ENCODE data around the gene PAQR8. TPM values are rescaled to one million over a fixed set of nuclear protein-coding genes. Genes with fewer than 3 reads are reported as not detected.
A peak's percentile ranks its signal among the peaks of the same experiment; 100 is the strongest.

PAQR8 gene
- total and polyA plus RNA-seq, 4 experiments from 2014 or later, result 14.5 to 40.9 (median 33.3) TPM

DNA sequence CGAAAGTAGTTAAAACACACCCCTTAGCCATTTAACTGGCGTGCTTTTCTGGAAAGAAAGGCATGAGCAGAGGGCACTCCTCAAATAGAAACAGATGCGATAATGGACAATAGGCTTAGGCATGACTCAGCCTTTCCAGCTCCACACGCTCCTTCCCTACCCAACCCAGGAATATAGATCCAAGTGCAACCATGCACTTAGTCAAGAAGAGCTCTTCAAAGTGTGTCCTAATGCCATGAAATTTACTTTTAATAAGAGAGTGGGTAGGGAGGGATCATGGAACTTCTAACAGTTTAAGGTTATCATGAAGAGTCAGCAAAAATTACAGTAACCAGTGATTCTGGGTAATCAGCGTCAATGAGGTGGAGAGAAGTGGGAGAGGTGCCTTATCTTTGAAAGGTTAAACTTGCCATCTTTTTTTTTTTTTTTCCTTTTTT is 55.7 kb downstream of the PAQR8 start:
- Histone ChIP-seq H3K4me3 (ENCODE audit: low read length in 2 of 2) (no peak overlapping the region), H3K9me3 (ENCODE audit: control insufficient read depth in 1 of 2, low read length in 2 of 2) (no peaks in the 10 kb centered on the region), H3K36me3 (ENCODE audit: insufficient read depth, low read length) (no peaks in the 10 kb centered on the region), H3K27ac (ENCODE audit: low read depth, low read length) (no peak overlapping the region), H3K4me1 (ENCODE audit: insufficient read depth, low read length) (peaks cover 24% of the 10 kb centered on the region), H3K27me3 (ENCODE audit: insufficient read depth, low read length) (no peaks in the 10 kb centered on the region)
- intact Hi-C loops (cut with micrococcal nuclease), result loop anchor here (5.0 kb wide), 1 partner anchor 180 kb away; no protein-coding TSS in a partner anchor
- no peak for DNase-seq
- ChIA-PET POLR2A (ENCODE audit: partially characterized antibody) (interaction anchor here (1.5 to 4.4 kb wide), 2 partner anchors 21 to 131 kb away, joined by 6 to 37 read pairs; partner anchors contain the start of gene MCM3), CTCF (ENCODE audit: partially characterized antibody) (interaction anchor here (0.7 to 8.4 kb wide), 12 partner anchors 16 to 250 kb away, joined by 3 to 99 read pairs (median 12); partner anchors contain the start of genes MCM3 and PAQR8)
- Mint-ChIP-seq H3K27me3 (no peaks in the 10 kb centered on the region), H3K4me1 (peaks cover 14 to 23% (median 19%) of the 10 kb centered on the region in 4 donors), H3K9me3 (peaks cover 0 to 3% (median 0%) of the 10 kb centered on the region in 8 donors), H3K4me3 (peak overlapping the region in 4 of 8 donors; percentile 1 to 61 (median 44)), H3K27ac (peak overlapping the region in 1 of 7 donors; percentile 36), H3K36me3 (peaks cover 0 to 4% of the 10 kb centered on the region in 2 donors)

DNA sequence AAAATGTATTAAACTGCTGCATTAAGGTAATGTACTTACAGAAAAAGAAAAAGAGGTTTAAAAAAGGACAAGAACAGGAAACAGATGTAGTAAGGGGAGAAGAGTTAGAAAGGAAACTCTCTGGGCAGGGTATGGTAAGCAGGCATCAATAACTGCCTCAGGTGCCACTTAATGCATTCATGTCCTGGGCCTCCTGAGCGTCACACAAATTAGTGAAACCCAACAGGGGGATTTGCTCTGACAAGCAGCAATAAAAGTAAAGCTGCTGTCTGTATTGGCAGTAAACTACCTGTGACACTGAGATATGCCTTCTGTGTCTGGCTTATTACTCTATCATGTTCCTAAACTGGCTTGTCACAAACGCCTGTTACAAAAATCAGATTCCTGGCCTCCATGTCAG is 56.7 kb downstream of the PAQR8 start:
- Histone ChIP-seq H3K36me3 (ENCODE audit: insufficient read depth, low read length) (no peaks in the 10 kb centered on the region), H3K9me3 (ENCODE audit: control insufficient read depth in 1 of 2, low read length in 2 of 2) (no peaks in the 10 kb centered on the region), H3K27me3 (ENCODE audit: insufficient read depth, low read length) (no peaks in the 10 kb centered on the region), H3K27ac (ENCODE audit: low read depth, low read length) (no peak overlapping the region), H3K4me1 (ENCODE audit: insufficient read depth, low read length) (peaks cover 24% of the 10 kb centered on the region), H3K4me3 (ENCODE audit: low read length in 2 of 2) (no peak overlapping the region)
- H3K36me3 Mint-ChIP-seq, result peaks cover 0 to 4% of the 10 kb centered on the region in 2 donors
- no peaks in the 10 kb centered on the region for H3K27me3 Mint-ChIP-seq
- intact Hi-C loops (cut with micrococcal nuclease), result loop anchor here (5.0 kb wide), 1 partner anchor 179 kb away; no protein-coding TSS in a partner anchor
- ChIA-PET POLR2A (ENCODE audit: partially characterized antibody) (interaction anchor here (0.8 to 4.4 kb wide), 9 partner anchors 11 to 244 kb away, joined by 3 to 37 read pairs (median 9); partner anchors contain the start of genes MCM3, PAQR8 and TRAM2), CTCF (ENCODE audit: partially characterized antibody) (interaction anchor here (0.6 to 8.4 kb wide), 16 partner anchors 10 to 355 kb away, joined by 3 to 99 read pairs (median 6); partner anchors contain the start of genes MCM3 and PAQR8)
- peak overlapping the region in 2 of 8 donors; percentile 29 to 41 for H3K4me3 Mint-ChIP-seq
- H3K4me1 Mint-ChIP-seq, result peaks cover 12 to 22% (median 17%) of the 10 kb centered on the region in 4 donors
- peaks cover 0 to 3% (median 0%) of the 10 kb centered on the region in 8 donors for H3K9me3 Mint-ChIP-seq
- peak overlapping the region in 2 of 7 donors; percentile 20 to 42 for H3K27ac Mint-ChIP-seq
- DNase-seq, result no peak

DNA sequence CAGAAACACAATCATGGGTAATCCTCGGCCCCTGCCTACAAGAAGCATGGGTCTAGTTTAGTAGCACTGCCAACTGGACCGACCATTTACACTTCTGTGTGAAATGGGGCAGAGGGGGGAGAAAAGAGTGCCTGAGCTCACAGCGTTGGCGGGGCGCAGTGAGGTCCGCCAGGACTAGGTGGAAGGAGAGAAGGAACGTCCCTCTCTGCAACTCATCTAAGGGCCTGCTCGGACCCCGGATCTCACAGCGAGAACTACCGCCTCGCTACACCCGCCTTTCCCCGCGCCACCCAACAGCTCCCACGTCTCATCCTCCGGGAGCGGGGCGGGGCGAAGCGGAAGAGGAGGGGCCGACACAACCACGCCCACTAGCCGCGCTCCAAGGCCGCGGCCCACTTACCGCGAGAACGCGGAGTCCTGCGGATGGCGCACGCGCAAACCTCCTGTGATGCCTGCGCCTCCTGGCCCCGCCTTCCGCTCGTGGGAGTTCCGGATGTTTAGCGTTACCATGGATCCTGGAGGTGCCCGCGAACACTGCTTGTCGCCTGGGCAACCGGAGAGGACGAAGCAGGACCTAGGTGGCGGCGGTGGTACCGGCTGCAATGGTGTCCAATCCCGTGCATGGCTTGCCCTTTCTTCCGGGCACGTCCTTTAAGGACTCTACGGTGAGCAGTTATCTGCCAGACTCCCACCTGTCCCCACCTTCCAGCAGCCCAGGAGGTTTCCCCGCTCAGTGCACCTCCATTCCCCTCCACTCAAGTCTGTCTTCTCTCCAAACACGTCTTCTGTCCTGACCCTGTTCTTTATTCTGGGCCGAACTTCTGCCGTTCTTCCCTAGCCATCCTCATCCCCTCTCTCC is 58.1 kb downstream of the PAQR8 start, which contains the start of gene EFHC1:
Gene EFHC1 (plus strand): TSS at position 534 of the 859 bp plus-strand sequence. CDS start 69 bp downstream, at position 603.
- Histone ChIP-seq H3K36me3 (ENCODE audit: insufficient read depth, low read length) (no peaks in the 10 kb centered on the region), H3K9me3 (ENCODE audit: control insufficient read depth in 1 of 2, low read length in 2 of 2) (no peaks in the 10 kb centered on the region), H3K27ac (ENCODE audit: low read depth, low read length) (peak within 1 kb of the TSS; percentile 59), H3K4me3 (ENCODE audit: low read length in 2 of 2) (peak within 1 kb of the TSS; percentile 71), H3K4me1 (ENCODE audit: insufficient read depth, low read length) (peaks cover 24% of the 10 kb centered on the region), H3K27me3 (ENCODE audit: insufficient read depth, low read length) (no peaks in the 10 kb centered on the region)
- Mint-ChIP-seq H3K4me1 (peaks cover 12 to 21% (median 16%) of the 10 kb centered on the region in 4 donors), H3K9me3 (peaks cover 0 to 3% (median 0%) of the 10 kb centered on the region in 8 donors), H3K27ac (peak within 1 kb of the TSS in 3 of 7 donors; percentile 69 to 94 (median 85)), H3K4me3 (no peak within 1 kb of the TSS), H3K36me3 (peaks cover 0 to 4% of the 10 kb centered on the region in 2 donors), H3K27me3 (no peaks in the 10 kb centered on the region)
- peak; percentile 97 to 98 (median 97) for DNase-seq
- CTCF ChIA-PET (ENCODE audit: partially characterized antibody), result interaction anchor here (1.0 to 8.4 kb wide), 12 partner anchors 13 to 356 kb away, joined by 3 to 99 read pairs (median 6); partner anchors contain the start of genes MCM3 and PAQR8
- POLR2A ChIA-PET (ENCODE audit: partially characterized antibody), result interaction anchor here (0.7 to 4.4 kb wide), 14 partner anchors 12 to 575 kb away, joined by 3 to 37 read pairs (median 5); partner anchors contain the start of genes GSTA4, MCM3, PAQR8 and TRAM2
- intact Hi-C loops (cut with micrococcal nuclease), result loop anchor here (1.0 to 10.0 kb wide), 7 partner anchors 20 to 1125 kb away; partner anchors contain the start of genes GCLC and MCM3

DNA sequence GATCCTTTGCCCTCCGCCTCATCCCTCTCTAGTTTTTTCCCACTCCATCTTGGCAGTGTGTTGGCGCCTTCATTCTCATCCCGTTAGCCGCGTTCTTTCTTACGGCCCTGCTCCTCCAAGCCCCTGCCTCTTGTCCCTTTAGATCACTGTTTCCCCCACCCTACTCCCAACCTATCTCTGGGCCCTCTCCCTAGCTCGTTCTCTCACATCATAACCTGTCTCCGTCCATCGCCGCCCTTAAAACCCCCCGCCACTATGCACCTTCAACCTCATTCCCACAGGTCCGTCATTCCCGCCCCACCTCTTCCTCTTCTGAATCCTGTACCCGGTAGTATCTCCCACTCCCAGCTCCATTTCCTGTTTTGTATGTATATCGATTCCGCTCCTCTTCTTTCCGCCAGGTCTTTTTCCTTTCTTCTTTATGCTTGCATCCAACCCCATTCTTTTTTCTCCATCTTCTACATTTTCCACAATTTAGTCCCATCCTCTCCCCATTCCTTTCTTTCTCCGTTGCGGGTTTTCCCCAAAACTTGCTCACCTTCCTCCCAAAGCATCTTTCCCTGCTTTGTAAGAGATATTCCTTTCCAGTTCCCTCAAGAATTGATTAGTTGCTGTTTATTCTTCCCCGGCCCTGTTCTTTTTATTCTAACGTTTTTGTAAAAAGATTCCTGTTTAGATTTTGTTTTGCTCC is 58.9 kb downstream of the PAQR8 start:
- H3K36me3 Mint-ChIP-seq, result peaks cover 0 to 4% of the 10 kb centered on the region in 2 donors
- no peak overlapping the region for H3K4me3 Mint-ChIP-seq
- ChIA-PET CTCF (ENCODE audit: partially characterized antibody) (interaction anchor here (0.8 to 8.4 kb wide), 7 partner anchors 20 to 242 kb away, joined by 3 to 99 read pairs (median 19); partner anchors contain the start of gene MCM3), POLR2A (ENCODE audit: partially characterized antibody) (interaction anchor here (0.9 to 4.4 kb wide), 8 partner anchors 8 to 242 kb away, joined by 3 to 37 read pairs (median 9); partner anchors contain the start of genes MCM3, PAQR8 and TRAM2)
- H3K36me3 ChIP-seq (ENCODE audit: insufficient read depth, low read length), result no peaks in the 10 kb centered on the region
- DNase-seq, result peak in 1 of 5 donors; percentile 36
- peak overlapping the region; percentile 59 for H3K27ac ChIP-seq (ENCODE audit: low read depth, low read length)
- peak overlapping the region; percentile 71 for H3K4me3 ChIP-seq (ENCODE audit: low read length in 2 of 2)
- H3K4me1 Mint-ChIP-seq, result peaks cover 7 to 14% (median 10%) of the 10 kb centered on the region in 4 donors
- H3K27me3 ChIP-seq (ENCODE audit: insufficient read depth, low read length), result no peaks in the 10 kb centered on the region
- intact Hi-C loops (cut with micrococcal nuclease), result loop anchor here (1.0 to 10.0 kb wide), 6 partner anchors 21 to 1124 kb away; partner anchors contain the start of genes GCLC and MCM3
- no peaks in the 10 kb centered on the region for H3K27me3 Mint-ChIP-seq
- peaks cover 22% of the 10 kb centered on the region for H3K4me1 ChIP-seq (ENCODE audit: insufficient read depth, low read length)
- H3K27ac Mint-ChIP-seq, result no peak overlapping the region
- peaks cover 0 to 3% (median 0%) of the 10 kb centered on the region in 8 donors for H3K9me3 Mint-ChIP-seq
- H3K9me3 ChIP-seq (ENCODE audit: control insufficient read depth in 1 of 2, low read length in 2 of 2), result no peaks in the 10 kb centered on the region

DNA sequence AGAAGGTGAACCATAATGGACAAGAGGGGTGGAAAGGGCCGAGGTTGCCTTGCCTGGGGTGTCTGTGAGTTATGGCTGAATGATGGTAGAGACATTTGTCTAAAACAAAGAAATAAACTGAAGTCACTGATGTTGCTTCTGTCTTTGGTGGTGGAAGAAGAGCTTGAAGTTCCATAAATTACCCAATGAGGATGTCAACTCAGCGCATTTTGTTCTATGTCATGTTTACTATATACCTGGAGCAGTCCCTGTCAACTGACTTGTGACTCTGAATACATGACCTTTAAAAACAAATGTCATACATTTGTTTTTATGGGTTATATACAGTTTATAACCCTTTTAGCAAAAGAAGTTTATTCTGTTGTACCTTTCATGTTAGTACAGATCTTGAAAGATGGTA is 60.2 kb downstream of the PAQR8 start:
- no peak overlapping the region for H3K4me3 Mint-ChIP-seq
- no peak for DNase-seq
- ChIA-PET POLR2A (ENCODE audit: partially characterized antibody) (interaction anchor here (3.8 to 4.4 kb wide), 2 partner anchors 32 to 136 kb away, joined by 24 to 37 read pairs; partner anchors contain the start of gene MCM3), CTCF (ENCODE audit: partially characterized antibody) (interaction anchor here (1.8 to 8.1 kb wide), 2 partner anchors 21 to 136 kb away, joined by 4 to 99 read pairs; no protein-coding TSS in a partner anchor)
- H3K27ac ChIP-seq (ENCODE audit: low read depth, low read length), result no peak overlapping the region
- peaks cover 15% of the 10 kb centered on the region for H3K4me1 ChIP-seq (ENCODE audit: insufficient read depth, low read length)
- peaks cover 0 to 3% (median 0%) of the 10 kb centered on the region in 8 donors for H3K9me3 Mint-ChIP-seq
- intact Hi-C loops (cut with micrococcal nuclease), result loop anchor here (10.0 kb wide), 2 partner anchors 357 to 1123 kb away; partner anchors contain the start of gene GCLC
- no peaks in the 10 kb centered on the region for H3K9me3 ChIP-seq (ENCODE audit: control insufficient read depth in 1 of 2, low read length in 2 of 2)
- H3K4me3 ChIP-seq (ENCODE audit: low read length in 2 of 2), result no peak overlapping the region
- H3K36me3 ChIP-seq (ENCODE audit: insufficient read depth, low read length), result no peaks in the 10 kb centered on the region
- H3K4me1 Mint-ChIP-seq, result peaks cover 0 to 6% (median 4%) of the 10 kb centered on the region in 4 donors
- H3K36me3 Mint-ChIP-seq, result peaks cover 0 to 4% of the 10 kb centered on the region in 2 donors
- no peak overlapping the region for H3K27ac Mint-ChIP-seq
- no peaks in the 10 kb centered on the region for H3K27me3 Mint-ChIP-seq
- H3K27me3 ChIP-seq (ENCODE audit: insufficient read depth, low read length), result no peaks in the 10 kb centered on the region

DNA sequence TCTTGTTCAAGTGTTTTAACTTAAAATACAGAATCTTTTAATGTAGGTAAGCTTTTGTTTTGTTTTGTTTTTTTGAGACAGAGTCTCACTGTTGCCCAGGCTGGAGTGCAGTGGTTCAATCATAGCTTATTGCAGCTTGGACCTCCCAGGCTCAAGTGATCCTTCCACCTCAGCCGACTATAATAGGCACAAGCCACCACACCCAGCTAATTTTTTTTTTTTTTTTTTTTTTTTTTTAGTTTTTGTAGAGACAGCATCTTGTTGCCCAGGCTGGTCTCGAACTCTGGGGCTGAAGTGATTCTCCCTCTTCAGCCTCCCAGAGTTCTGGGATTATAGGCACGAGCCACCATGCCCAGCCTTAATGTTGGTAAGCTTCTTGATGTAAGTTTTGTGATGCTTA is 61.5 kb downstream of the PAQR8 start:
- POLR2A ChIA-PET (ENCODE audit: partially characterized antibody), result interaction anchor here (1.3 kb wide), 1 partner anchor 138 kb away, joined by 3 read pairs; no protein-coding TSS in a partner anchor
- Mint-ChIP-seq H3K4me1 (peaks cover 0 to 5% (median 1%) of the 10 kb centered on the region in 4 donors), H3K9me3 (peaks cover 0 to 3% (median 0%) of the 10 kb centered on the region in 8 donors), H3K4me3 (no peak overlapping the region), H3K36me3 (peaks cover 0 to 4% of the 10 kb centered on the region in 2 donors), H3K27me3 (no peaks in the 10 kb centered on the region), H3K27ac (no peak overlapping the region)
- H3K9me3 ChIP-seq (ENCODE audit: control insufficient read depth in 1 of 2, low read length in 2 of 2), result no peaks in the 10 kb centered on the region
- CTCF ChIA-PET (ENCODE audit: partially characterized antibody), result interaction anchor here (1.0 to 1.5 kb wide), 2 partner anchors 139 to 360 kb away, joined by 3 to 4 read pairs; partner anchors contain the start of gene MCM3
- H3K4me3 ChIP-seq (ENCODE audit: low read length in 2 of 2), result no peak overlapping the region
- no peak for DNase-seq
- no peaks in the 10 kb centered on the region for H3K27me3 ChIP-seq (ENCODE audit: insufficient read depth, low read length)
- no peaks in the 10 kb centered on the region for H3K36me3 ChIP-seq (ENCODE audit: insufficient read depth, low read length)
- intact Hi-C loops (cut with micrococcal nuclease), result loop anchor here (10.0 kb wide), 2 partner anchors 359 to 1121 kb away; partner anchors contain the start of gene GCLC
- no peak overlapping the region for H3K27ac ChIP-seq (ENCODE audit: low read depth, low read length)
- peaks cover 15% of the 10 kb centered on the region for H3K4me1 ChIP-seq (ENCODE audit: insufficient read depth, low read length)

All from CD4-positive, alpha-beta memory T cell (primary cell).